PC-3 (cell line): ENCODE measurements around the gene RNF130.

Source experiments
- CTCF ChIP-seq: fragments of 300-600 bp; sonication (generic); conservative IDR thresholded peaks from 2 replicates; pipeline ENCODE4 v1.5.1; 2017; ENCODE audit warnings: antibody characterized with exemption, low read depth, mild to moderate bottlenecking, low read length
- EZH2phosphoT487 ChIP-seq: fragments of 300-600 bp; sonication (generic); IDR thresholded peaks from 2 replicates; pipeline ENCODE4 v1.6.1; 2018; ENCODE audit warnings: mild to moderate bottlenecking, antibody characterized with exemption, low read length, borderline replicate concordance

GRCh38 chr5:179964015-179964414 lies 107.5 kb downstream of the RNF130 start:
- TF ChIP-seq CTCF = no peak
- TF ChIP-seq EZH2phosphoT487 = no peak
